CD4-positive, alpha-beta T cell treated with Interleukin-2 at 100 ng/mL for 4 hours (primary cell): ENCODE results near the gene ANKS1B.
"Not testable (repeated sequence)": the region's sequence is repeated elsewhere in the genome, so short reads cannot be mapped to it uniquely, and the experiment has no call there.

Source experiments
- DNase-seq: peaks from one replicate; pipeline ENCODE4 v3.0.0-alpha.2; 2020; ENCODE audit warnings: low spot score

ANKS1B gene

DNA sequence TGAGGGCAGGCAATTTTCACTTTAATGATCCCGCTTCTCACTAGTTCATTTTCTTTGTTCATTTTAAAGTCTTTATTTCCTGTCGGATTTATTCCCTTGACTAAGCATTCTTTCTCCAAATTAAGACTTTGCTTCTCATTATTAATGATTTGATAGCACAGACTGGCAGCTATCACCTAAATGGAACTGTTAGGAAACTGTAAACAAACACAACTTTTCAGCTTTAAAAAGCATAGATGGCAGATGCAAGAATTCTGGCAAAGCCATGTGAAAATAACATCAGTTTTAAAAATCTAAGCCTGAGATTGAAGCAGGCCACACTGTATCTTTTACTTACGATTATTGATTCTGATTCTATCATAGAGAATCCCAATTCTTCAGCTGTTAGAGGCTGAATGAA, 225.7 kb downstream of the ANKS1B start:
- no peak for DNase-seq

DNA sequence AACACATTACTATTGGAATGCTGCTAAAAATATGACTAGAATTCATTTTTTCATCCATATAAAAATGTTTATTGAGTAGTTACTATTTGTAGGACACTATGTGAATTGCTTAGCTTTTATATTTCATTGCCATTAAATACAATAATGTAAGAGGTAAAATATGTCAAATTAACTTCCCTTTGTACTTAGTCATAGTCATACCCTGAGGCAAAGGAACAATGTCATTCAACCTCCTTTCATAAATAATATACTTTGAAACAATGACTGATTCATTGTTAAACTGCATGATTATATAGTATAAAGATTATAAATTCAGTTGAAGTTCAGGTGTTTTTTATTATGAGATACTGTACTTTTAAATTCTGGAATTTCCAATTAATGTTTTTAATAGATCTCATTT, 232.0 kb downstream of the ANKS1B start:
- DNase-seq = no peak

DNA sequence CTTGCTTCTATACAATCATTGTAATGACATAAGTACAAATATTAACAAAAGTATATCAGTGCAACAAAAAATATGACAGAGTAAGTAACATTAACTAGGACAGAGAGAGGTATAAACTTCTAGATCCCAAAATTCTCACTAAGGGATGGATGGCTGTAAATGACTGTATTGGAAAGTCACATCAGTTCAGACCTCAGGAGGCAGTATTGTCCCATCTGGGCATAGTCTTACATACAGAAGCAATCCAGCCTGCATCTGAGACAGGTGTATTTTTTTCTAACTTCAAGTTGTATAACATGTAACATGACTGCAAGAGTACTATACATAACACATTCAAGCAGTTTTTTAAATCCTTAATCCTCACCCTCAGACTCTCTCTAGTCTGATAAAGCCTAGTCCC, 238.2 kb downstream of the ANKS1B start:
- DNase-seq = no peak

DNA sequence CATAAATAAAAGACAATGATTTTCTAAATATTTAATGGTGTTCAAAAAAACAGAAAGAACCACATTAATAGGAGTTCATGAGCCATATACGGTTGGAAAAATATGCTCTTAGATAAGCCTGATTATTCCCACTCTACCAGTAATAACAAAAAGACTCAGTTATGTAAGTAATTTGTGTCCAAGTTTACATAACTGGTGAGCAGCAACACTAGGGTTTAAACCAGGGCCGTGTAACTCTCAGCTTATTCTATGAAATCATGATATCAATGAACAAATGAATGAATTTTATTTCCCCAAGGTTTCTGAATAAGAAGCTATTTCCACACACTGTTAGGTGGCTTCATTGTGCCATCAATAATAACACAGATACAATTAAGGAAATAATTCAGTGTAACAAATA, 238.8 kb downstream of the ANKS1B start:
- no peak for DNase-seq

DNA sequence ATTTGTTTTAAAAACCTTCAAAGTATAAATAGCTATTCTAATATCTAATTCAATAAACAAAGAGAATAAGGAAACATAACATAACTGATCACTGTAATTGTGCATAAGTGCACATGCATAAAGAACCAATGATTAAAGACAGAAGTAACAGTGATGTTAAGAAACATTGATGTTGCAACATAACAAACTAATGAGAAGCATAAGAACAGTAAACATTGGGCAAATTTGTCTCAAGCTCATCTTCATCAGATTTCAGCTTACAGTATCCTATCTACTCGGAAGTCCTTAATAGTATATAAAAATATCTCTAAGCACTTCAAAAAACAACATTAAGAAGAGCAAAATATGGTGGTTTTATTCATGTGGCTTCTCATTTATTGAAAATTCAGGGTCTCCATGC, 239.6 kb downstream of the ANKS1B start:
- DNase-seq = no peak

DNA sequence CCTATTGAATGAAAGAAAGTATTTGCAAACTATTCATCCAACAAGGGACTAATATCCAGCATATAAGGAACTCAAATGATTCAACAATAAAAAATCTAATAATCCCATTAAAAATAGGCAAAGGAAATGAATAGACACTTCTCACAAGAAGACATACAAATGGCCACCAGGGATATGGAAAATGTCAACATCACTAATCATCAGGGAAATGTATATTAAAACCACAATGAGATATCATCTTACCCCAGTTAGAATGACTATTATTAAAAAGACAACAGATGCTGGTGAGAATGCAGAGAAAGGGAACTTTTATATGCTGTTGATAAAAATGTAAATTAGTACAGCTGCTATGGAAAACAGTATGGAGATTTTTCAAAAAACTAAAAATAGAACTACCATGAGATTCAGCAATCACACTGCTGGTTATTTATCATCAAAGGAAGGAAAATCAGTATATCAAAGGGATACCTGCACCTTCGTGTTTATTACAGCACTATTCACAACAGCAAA, 247.9 kb downstream of the ANKS1B start:
- no peak for DNase-seq

DNA sequence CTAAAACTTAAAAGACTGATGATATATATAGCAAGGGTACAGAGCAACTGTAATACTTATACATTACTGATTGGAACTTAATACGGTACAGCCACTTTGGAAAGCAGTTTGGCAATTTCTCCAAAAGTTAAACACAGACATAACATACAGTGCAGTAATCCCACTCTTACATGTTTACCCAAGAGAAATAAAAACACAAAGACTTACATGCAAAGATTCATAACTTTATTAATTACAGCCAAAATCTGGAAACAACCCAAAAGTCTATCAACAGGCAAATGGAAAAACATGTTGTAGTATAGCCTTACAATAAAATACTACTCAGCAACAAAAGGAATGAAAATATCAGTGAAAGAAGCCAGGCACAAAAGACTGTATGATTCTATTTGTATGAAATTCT, 252.6 kb downstream of the ANKS1B start:
- DNase-seq = no peak

DNA sequence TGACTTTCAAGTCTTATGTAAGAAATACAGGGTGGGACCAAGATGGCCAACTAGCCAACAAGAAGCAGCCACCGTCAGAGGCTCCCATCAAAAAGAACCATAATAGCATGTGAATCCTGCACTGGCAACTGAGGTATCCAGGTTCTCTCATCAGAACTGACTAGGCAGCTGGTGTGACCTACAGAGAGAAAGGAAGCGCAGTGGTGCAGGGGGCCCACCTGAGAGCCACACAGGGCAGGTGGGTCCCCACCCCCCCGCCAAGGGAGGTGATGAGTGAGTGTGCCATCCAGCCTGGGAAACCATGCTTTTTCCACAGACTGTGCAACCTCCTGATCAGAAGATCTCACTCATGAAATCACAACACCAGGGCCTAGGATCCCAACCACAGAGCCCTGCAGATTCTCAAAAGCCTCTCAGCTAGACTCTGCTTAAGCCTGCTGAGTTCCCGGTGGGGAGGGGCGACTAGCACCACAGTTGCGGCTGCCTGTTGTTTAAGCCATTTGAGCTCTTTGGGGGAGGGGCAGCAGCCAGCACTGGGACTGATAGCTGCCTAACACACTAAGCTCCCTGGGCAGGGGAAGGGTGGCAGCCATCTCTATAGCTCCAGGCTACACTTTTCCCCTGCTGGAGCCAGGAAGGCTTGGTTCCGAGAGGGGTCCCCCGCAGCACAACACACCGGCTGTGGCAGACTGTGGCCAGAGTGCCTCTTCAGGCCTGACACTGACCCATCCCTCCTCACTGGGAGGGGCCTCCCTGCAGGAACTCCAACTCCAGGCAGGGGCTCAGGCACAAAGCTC, 261.8 kb downstream of the ANKS1B start:
- DNase-seq = no peak

DNA sequence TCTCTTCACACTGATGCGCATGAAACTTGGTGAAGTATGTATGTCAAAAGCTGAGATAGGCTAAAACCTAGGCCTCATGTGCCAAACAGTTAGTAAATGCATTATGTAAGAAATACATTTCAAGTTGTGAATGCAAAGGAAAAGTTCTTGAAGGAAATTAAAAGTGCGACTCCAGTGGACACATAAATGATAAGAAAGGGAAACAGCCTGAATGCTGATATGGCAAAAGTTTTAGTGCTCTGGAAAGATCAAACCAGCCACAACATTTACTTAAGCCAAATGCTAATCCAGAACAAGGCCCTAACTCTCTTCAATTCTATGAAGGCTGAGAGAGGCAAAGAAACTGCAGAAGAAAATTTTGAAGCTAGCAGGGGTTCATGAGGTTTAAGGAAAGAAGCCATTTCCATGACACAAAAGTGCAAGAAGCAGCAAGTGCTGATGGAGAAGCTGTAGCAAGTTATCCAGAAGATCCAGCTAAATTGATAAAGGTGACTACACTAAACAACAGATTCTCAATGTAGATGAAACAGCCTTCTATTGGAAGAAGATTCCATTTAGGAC, 262.9 kb downstream of the ANKS1B start:
- no peak for DNase-seq

DNA sequence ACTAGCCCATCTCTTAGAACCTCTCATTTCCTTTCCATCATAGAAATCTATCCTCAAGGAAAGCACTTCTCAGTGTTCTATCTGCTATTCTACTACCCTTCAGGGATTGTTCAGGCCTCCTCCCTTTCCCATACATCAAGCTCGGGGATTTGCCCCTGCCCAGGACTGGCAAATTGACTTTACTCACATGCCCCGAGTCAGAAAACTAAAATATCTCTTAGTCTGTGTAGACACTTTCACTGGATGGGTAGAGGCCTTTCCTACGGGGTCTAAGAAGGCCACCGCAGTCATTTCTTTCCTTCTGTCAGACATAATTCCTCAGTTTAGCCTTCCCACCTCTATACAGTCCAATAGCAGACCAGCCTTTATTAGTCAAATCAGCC, 264.7 kb downstream of the ANKS1B start:
- DNase-seq = not testable (repeated sequence)

DNA sequence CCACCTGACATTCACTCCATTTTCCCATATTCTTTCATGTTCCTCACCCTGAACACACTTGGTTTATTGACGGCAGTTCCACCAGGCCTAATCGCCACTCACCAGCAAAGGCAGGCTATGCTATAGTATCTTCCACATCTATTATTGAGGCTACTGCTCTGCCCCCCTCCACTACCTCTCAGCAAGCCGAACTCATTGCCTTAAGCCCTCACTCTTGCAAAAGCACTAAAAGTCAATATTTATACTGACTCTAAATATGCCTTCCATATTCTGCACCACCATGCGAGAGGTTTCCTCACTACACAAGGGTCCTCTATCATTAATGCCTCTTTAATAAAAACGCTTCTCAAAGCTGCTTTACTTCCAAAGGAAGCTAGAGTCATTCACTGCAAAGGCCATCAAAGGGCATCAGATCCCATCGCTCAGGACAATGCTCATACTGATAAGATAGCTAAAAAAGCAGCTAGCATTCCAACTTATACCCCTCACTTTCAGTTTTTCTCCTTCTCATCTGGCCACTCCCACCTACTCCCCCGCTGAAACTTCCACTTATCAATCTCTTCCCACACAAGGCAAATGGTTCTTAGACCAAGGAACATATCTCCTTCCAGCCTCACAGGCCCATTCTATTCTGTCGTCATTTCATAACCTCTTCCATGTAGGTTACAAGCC, 265.2 kb downstream of the ANKS1B start:
- DNase-seq = not testable (repeated sequence)

DNA sequence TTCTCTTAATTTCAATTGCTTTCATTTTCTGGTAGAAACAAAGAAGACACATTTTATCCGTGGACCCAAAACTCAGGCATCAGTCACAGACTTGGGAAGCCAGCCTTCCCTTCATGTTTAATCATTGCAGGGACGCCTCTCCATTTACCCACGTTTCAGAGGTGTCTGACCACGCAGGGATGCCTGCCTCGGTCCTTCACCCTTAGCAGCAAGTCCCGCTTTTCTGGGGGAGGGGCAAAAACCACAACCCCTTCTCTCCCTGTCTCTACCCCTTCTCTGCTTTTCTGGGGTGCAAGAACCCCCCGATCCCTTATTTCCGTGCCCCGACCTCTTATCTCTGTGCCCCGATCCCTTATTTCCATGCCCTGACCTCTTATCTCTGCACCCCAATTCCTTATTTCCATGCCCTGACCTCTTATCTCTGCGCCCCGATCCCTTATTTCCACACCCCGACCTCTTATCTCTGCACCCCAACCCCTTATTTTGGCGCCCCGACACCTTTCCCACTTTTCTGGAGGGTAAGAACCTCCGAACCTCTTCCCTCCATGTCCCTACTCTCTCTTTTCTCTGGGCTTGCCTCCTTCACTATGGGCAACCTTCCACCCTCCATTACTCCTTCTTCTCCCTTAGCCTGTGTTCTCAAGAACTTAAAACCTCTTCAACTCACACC, 268.8 kb downstream of the ANKS1B start:
- not testable (repeated sequence) for DNase-seq

DNA sequence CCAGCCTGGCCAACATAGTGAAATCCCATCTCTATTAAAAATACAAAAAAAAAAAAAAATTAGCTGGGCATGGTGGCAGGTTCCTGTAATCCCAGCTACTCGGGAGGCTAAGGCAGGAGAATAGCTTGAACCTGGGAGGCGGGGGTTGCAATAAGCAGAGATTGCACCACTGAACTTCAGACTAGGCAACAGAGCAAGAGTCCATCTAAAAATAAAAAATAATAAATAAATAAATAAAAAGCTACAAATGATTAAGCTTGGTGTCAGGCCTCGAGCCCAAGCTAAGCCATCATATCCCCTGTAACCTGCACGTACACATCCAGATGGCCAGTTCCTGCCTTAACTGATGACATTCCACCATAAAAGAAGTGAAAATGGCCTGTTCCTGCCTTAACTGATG, 269.8 kb downstream of the ANKS1B start:
- not testable (repeated sequence) for DNase-seq

DNA sequence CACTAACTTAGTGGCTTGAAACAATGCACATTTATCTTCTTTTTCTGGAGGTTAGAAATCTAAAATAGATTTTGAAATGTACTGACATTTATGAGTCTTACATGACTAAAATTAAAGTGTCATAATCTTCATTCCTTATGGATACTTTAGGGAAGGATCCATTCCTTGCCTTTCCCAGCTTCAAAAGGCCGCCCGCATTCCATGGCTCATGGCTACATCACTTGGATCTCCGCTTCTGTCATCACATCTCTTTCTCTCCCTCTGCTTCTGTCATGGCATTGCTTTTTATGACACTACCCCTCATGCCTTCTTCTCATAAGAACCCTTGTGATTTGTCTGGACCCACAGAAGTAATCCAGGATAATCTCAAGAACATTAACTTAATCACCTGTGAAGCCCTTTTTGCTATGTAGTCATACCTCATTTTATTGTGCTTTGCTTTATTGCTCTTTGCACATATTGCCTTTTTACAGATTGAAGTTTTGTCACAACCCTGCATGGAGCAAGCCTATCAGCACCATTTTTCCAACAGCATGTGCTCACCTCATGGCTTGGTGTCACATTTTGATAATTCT, 270.7 kb downstream of the ANKS1B start:
- no peak for DNase-seq

DNA sequence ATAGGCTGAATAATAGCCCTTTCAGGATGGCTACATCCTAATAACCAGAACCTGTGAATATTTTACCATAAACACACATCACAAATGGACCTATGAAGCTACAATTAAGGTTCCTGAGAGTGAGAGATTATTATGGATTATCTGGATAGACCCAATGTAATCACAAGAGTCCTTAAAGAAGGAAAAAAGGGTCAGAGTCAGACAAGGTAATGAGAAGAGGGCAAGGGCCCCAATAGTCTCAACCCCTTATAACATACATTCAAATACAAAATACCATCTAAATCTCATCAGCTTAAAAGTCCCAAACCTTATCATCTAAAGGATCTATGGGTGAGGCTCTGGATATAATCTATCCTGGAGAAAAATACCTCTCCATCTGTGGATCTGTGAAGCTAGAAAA, 272.5 kb downstream of the ANKS1B start:
- DNase-seq = no peak

DNA sequence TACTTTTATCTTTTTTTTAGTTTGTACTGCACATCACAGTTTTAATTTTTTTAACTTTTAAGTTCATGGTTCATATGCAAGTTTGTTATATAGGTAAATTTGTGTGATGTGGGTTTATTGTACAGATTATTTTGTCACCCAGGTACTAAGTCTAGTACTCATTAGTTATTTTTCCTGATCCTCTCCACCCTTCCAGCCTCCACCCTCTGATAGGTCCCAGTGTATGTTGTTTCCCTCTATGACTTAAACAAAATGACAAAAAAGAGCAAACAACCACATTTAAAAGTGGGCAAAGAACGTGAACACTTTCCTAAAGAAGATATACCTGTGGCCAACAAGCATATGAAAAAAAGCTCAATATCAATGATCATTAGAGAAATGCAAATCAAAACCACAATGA, 273.5 kb downstream of the ANKS1B start:
- DNase-seq = no peak

DNA sequence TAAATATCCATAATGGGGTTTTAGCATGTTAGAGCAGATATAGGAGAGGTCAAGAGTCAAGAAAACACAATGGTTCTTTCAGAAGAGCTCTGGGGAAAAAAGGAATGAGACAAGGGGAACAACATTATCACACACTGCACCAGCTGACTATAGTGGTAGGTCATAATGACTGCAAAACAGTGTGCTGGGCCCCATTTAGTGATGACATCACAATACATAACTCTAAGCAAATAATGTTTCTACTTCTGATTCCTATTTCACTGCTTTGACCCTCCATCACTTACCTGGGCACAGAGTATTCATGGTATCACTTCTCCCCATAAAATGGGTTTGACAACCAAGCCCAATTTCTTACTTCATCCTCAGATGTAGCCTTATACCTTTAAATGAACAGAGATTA, 275.1 kb downstream of the ANKS1B start:
- DNase-seq = no peak

DNA sequence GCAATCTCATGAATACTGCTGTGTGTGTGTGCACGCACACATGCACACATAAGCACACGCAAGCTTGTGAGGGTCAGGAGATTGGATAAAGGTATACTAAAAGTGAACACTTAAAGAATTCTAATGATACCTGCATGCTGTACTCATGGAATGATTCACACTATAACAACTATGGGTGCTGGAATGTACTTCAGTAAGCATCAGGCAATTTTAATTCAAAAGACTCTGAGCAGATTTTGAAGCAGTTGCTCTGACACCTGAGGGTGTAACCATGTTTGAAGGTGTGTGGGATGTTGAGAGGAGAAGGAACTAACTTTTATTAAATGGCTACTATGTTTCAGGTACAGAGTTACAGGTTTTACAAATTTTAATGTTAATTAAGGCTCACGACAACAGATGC, 275.6 kb downstream of the ANKS1B start:
- DNase-seq = no peak

DNA sequence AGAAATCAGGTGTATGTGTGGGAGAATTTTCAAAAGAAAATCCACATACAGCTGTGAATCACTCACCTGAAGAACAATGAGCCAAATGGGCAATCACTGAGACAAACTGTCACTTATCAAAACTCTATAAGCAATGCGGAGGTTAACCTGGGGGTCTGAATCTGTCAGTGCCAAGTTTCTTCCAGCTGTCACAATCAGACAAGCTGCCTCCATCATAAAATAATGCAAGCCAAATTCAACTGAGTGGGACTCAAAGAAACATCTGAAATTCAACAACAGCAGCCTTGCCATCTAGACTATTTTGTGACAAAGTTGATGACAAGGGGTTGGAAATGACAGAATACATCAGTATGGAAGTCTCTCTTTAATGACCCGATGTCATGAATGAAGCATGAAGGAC, 276.9 kb downstream of the ANKS1B start:
- DNase-seq = no peak

DNA sequence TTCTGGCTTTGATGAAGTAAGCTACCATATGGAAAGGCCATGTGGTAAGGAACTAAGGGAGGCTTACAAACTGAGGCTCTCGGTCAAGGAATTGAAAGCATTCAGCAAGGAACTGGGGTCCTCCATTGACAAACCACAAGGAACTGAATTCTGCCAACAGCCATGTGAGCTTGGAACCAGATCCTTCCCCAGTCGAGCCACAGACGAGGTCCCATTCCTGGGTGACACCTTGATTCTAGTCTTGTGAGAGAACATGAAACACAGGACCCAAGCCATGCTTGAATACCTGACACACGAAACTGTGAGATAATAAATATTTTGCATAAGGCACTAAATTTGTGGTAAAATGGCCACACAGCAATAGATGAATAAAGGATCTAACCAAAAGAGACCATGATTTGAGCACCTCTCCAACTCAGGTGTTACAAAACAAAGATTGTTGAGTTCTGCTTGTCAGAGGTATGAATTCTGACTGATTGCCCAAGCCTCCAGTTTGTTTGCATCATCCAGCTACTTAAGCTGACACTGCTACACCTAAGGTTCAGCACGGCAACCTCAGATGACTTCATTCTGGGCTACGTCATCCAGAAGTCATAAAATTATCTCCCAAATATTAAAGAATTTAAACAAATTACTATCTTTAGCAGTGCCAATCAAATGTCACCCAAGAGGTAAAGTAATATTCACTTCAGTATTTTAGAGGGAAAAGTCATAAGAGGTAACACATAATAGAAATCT, 277.8 kb downstream of the ANKS1B start:
- no peak for DNase-seq

DNA sequence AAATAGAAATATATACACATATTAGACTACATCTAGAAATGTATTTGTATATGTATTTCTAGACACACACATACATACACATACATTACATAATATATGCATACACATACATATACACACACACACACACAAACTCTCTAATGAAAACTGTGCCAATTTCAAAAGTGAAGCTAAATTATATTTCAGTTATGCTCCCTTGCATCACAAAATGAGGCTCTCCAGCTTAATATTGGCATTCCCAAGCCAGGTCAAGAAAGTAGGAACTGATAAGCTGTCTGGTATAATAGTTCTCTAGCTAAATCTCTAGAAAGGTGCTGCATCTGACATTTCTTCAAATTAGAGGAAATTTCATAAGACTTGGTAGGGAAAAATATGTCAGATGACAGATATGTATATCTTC, 280.3 kb downstream of the ANKS1B start:
- DNase-seq = no peak

DNA sequence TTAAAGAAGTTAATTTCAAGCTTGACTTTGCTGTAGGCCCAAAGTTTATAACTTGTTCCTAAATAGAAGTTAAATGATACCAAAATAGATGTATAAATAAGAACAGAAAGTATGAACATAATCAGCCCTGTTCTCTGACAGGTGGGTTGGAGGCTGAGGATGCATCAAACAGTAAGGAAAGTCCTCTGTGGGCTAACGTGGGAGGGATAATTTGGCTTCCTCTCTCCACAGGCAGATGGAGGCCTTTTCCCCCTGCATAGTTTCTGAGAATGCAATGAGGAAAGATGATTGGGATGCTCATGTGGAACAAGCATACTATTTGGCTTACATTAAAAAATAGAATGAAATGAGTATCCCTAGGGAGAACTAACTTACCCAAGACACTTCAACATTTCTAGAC, 280.7 kb downstream of the ANKS1B start:
- no peak for DNase-seq
